GM12878 (cell line): ENCODE results near the gene CREBBP. TPM values are rescaled to one million over a fixed set of nuclear protein-coding genes. Genes with fewer than 3 reads are reported as not detected.

Experiments
- ATAC-seq: fragments of 200-7000 bp; cut with Tn5 transposase; 3 replicates; pipeline ENCODE4 v1.9.1; 2020; ENCODE audit warnings: mild to moderate bottlenecking, moderate library complexity
- BruUV-seq: library from RNA; stranded (reverse); fragments of 400-500 nt; replicated peaks from 2 replicates; lab custom pipeline; 2021; lab: Mats Ljungman, UMichigan
- CTCF ChIA-PET: fragments of 300-600 bp; sonication (Branson Sonifier 250); formaldehyde crosslinking; extraction: SDS; loops from one replicate; lab custom pipeline; 2021; ENCODE audit warnings: inconsistent platforms; lab: Yijun Ruan, JAX
- POLR2A ChIA-PET: fragments of 350-600 bp; formaldehyde crosslinking; extraction: SDS; loops from one replicate; lab custom pipeline; 2021; ENCODE audit warnings: inconsistent platforms; lab: Charles Lee
- RAD21 ChIA-PET: fragments of 300-600 bp; sonication (Branson Sonifier 250); formaldehyde crosslinking; loops from one replicate; lab custom pipeline; 2023; ENCODE audit warnings: antibody characterized with exemption; ENCODE audit not compliant: unreplicated experiment; lab: Charles Lee
- SMC1A ChIA-PET: fragments of 300-600 bp; sonication (Branson Sonifier 250); formaldehyde crosslinking; loops from one replicate; lab custom pipeline; 2023; ENCODE audit not compliant: unreplicated experiment, uncharacterized antibody; lab: Charles Lee
- DNase-seq: peaks from one replicate; pipeline ENCODE4 v3.0.0-alpha.2; 2011; ENCODE audit warnings: low read depth, low spot score
- FAIRE-seq: peaks from 3 replicates; lab custom pipeline; 2011; peaks lifted over from hg19 to GRCh38; lab: Jason Lieb, UNC
- H2AFZ ChIP-seq: 2 replicates; pipeline ENCODE4 v1.6.0; 2011; ENCODE audit warnings: low read depth, low read length, control low read depth; ENCODE audit not compliant: control insufficient read depth
- H3K27ac ChIP-seq: 2 replicates; pipeline ENCODE4 v1.5.1; 2011; ENCODE audit warnings: control low read depth; ENCODE audit not compliant: control insufficient read depth, insufficient read depth
- H3K27me3 ChIP-seq, 2 experiments: replicated peaks in 1 of 2; 2 replicates each; pipeline versions ENCODE4 v1.6.0 to v1.6.1; 2011; ENCODE audit warnings: low read length in 1 of 2; ENCODE audit not compliant: control insufficient read depth in 2 of 2, insufficient read depth in 2 of 2
- H3K36me3 ChIP-seq, 2 experiments: 2 replicates each; pipeline ENCODE4 v1.5.1; 2011; ENCODE audit warnings: low read length in 1 of 2; ENCODE audit not compliant: control insufficient read depth in 2 of 2, insufficient read depth in 2 of 2
- H3K4me1 ChIP-seq: 2 replicates; pipeline ENCODE4 v1.6.1; 2011; ENCODE audit warnings: mild to moderate bottlenecking, low read length, moderate library complexity, mixed read lengths; ENCODE audit not compliant: control insufficient read depth, insufficient read depth
- H3K4me2 ChIP-seq: 2 replicates; pipeline ENCODE4 v1.6.0; 2011; ENCODE audit warnings: control low read depth; ENCODE audit not compliant: control insufficient read depth, insufficient read depth
- H3K4me3 ChIP-seq: fragments of 200-600 bp; sonication (generic); 2 replicates; pipeline ENCODE4 v1.5.1; 2016
- H3K79me2 ChIP-seq: 2 replicates; pipeline ENCODE4 v1.6.0; 2011; ENCODE audit warnings: low read length; ENCODE audit not compliant: control insufficient read depth, insufficient read depth
- H3K9ac ChIP-seq: 2 replicates; pipeline ENCODE4 v1.8.0; 2011; ENCODE audit warnings: low read length, control low read depth, mixed read lengths; ENCODE audit not compliant: control insufficient read depth, insufficient read depth
- H3K9me3 ChIP-seq: replicated peaks from 3 replicates; pipeline ENCODE4 v1.5.1; 2011; ENCODE audit warnings: mild to moderate bottlenecking, low read length; ENCODE audit not compliant: control insufficient read depth, insufficient read depth
- H4K20me1 ChIP-seq: 2 replicates; pipeline ENCODE4 v1.6.0; 2011; ENCODE audit not compliant: control insufficient read depth, insufficient read depth
- ATF7 ChIP-seq: fragments of 450-650 bp; IDR thresholded peaks from 2 replicates; pipeline ENCODE4 v1.6.1; 2016; ENCODE audit warnings: low read depth, mild to moderate bottlenecking
- CHD1 ChIP-seq: IDR thresholded peaks from 2 replicates; pipeline ENCODE4 v1.6.1; 2012; ENCODE audit warnings: low read depth, low read length, improper control_type of control experiment
- CHD2 ChIP-seq: IDR thresholded peaks from 2 replicates; pipeline ENCODE4 v1.6.1; 2011; ENCODE audit warnings: low read depth, low read length, improper control_type of control experiment, borderline replicate concordance
- GABPA ChIP-seq: IDR thresholded peaks from 2 replicates; pipeline ENCODE4 v1.6.1; 2014; ENCODE audit warnings: antibody characterized with exemption, low read depth, mild to moderate bottlenecking, inconsistent platforms
- MEF2A ChIP-seq: IDR thresholded peaks from 2 replicates; pipeline ENCODE4 v1.6.1; 2011; ENCODE audit warnings: low read depth, mild to moderate bottlenecking, low read length, moderate library complexity; ENCODE audit not compliant: insufficient read depth
- NFXL1 ChIP-seq: fragments of 450-650 bp; IDR thresholded peaks from 2 replicates; pipeline ENCODE4 v1.6.1; 2017; ENCODE audit warnings: antibody characterized with exemption, mild to moderate bottlenecking, borderline replicate concordance
- NRF1 ChIP-seq: conservative IDR thresholded peaks from 2 replicates; pipeline ENCODE4 v1.6.1; 2011; ENCODE audit warnings: mild to moderate bottlenecking, low read depth, low read length, improper control_type of control experiment
- ZBED1 ChIP-seq: IDR thresholded peaks from 2 replicates; pipeline ENCODE4 v1.6.1; 2016; ENCODE audit warnings: borderline replicate concordance
- ZNF217 ChIP-seq: fragments of 450-650 bp; IDR thresholded peaks from 2 replicates; pipeline ENCODE4 v1.6.1; 2017; ENCODE audit warnings: antibody characterized with exemption, mild to moderate bottlenecking
- ZNF274 ChIP-seq: IDR thresholded peaks from one replicate; pipeline ENCODE4 v1.8.0; 2011; ENCODE audit not compliant: insufficient read length, insufficient read depth
- WGBS: methylation state at CpG from one replicate; pipeline ENCODE4 v1.1.6; 2016; ENCODE audit warnings: low lambda C conversion rate; ENCODE audit not compliant: insufficient replicate concordance, insufficient coverage; ENCODE audit errors: missing lambda C conversion rate; 5-methylcytosine and 5-hydroxymethylcytosine counted together
- in situ Hi-C: fragments of 300-500 bp; cut with MboI; formaldehyde crosslinking; loops from 9 replicates; pipeline ENCODE4 v1.14.3; 2018; ENCODE audit warnings: mixed read lengths
- intact Hi-C: fragments of 100-400 bp; cut with micrococcal nuclease; formaldehyde crosslinking; loops from one replicate; pipeline ENCODE4 v1.14.2; 2022; ENCODE audit not compliant: unreplicated experiment
- polyA plus RNA-seq, 11 experiments: library from polyadenylated mRNA; depleted of rRNA in 4 of 11; unstranded in 6 of 11; stranded (reverse) in 5 of 11; fragments of >200 nt; fragmentation: Nextera tagmentation in 4 of 11; fragmentation: Illumina TruSeq in 1 of 11; extraction: Ambion mirVana in 4 of 11; extraction: Trizol in 1 of 11; gene quantifications; 1 replicate in 1 of 11; 2 replicates in 10 of 11; pipeline versions ENCODE4 v1.2.1 to v1.2.3, GENCODE V29; 2011 to 2016; ENCODE audit warnings: inconsistent platforms in 2 of 11, missing spikeins in 2 of 11, low read depth in 1 of 11
- total RNA-seq, 4 experiments: library from RNA; depleted of rRNA in 3 of 4; stranded (reverse); fragments of >200 nt in 3 of 4; fragmentation: Illumina TruSeq in 1 of 4; extraction: Trizol in 1 of 4; gene quantifications; 2 replicates each; pipeline versions ENCODE4 v1.2.1 to v1.2.3, GENCODE V29; 2013 to 2021
- TF ChIP-seq, protein P1 (sequence below): fragments of 450-650 bp; IDR thresholded peaks from 2 replicates; pipeline ENCODE4 v1.6.1; 2017; ENCODE audit warnings: low read depth, mild to moderate bottlenecking, moderate library complexity
- TF ChIP-seq, protein P2 (sequence below): fragments of 450-650 bp; IDR thresholded peaks from 2 replicates; pipeline ENCODE4 v1.6.1; 2016; ENCODE audit warnings: mild to moderate bottlenecking

CREBBP gene
- total and polyA plus RNA-seq, 10 of the 15 experiments (the other 5 are each of a cell fraction or from before 2014, with no cell fraction given), result 3.4 to 32.7 (median 7.9) TPM

DNA sequence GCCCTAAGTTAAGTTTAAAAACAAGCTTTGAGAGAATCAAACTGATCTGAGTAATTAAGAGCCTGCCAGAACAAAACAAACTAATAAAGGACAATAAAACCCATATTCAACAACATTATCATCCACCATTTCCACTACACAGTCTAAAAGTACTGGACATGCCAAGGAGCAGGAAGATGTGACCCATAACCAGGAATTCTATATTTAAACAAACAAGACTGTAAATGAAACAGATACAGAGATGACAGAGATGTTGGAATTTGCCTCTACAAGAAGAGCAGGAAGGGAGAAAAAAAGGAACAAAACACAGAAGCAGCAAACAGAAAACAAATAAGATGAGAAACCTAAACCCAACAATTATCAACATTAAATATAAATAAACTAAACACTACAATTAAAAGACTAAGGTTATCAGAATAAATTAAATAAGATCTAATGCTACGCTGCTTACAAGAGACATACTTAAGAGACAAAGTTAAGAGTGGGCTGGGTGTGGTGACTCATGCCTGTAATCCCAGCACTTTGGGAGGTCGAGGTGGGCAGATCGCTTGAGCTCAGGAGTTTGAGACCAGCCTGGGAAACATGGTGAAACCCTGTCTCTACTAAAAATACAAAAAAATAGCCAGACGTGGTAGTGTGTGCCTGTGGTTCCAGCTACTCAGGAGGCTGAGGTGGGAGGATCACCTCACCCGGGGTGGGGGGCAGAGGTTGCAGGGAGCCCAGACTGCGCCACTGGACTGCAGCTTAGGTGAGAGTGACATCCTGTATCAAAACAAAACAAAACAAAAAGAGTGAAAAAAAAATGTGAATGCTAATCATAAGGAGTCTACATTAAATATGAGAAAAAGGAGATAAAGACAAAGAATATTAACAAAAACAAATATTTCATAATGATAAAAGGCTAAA lies 50.6 kb downstream of the CREBBP start (continued):
- TF ChIP-seq, protein P1, sequence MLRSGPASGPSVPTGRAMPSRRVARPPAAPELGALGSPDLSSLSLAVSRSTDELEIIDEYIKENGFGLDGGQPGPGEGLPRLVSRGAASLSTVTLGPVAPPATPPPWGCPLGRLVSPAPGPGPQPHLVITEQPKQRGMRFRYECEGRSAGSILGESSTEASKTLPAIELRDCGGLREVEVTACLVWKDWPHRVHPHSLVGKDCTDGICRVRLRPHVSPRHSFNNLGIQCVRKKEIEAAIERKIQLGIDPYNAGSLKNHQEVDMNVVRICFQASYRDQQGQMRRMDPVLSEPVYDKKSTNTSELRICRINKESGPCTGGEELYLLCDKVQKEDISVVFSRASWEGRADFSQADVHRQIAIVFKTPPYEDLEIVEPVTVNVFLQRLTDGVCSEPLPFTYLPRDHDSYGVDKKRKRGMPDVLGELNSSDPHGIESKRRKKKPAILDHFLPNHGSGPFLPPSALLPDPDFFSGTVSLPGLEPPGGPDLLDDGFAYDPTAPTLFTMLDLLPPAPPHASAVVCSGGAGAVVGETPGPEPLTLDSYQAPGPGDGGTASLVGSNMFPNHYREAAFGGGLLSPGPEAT, result no peak
- TF ChIP-seq ZBED1, result no peak
- TF ChIP-seq, protein P2, sequence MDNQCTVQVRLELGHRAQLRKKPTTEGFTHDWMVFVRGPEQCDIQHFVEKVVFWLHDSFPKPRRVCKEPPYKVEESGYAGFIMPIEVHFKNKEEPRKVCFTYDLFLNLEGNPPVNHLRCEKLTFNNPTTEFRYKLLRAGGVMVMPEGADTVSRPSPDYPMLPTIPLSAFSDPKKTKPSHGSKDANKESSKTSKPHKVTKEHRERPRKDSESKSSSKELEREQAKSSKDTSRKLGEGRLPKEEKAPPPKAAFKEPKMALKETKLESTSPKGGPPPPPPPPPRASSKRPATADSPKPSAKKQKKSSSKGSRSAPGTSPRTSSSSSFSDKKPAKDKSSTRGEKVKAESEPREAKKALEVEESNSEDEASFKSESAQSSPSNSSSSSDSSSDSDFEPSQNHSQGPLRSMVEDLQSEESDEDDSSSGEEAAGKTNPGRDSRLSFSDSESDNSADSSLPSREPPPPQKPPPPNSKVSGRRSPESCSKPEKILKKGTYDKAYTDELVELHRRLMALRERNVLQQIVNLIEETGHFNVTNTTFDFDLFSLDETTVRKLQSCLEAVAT, result no peak
- no peak for TF ChIP-seq NRF1
- TF ChIP-seq NFXL1, result no peak
- no peak for TF ChIP-seq ATF7
- no peak for TF ChIP-seq ZNF274
- TF ChIP-seq CHD1, result no peak
- TF ChIP-seq ZNF217, result no peak
- TF ChIP-seq, all 136 proteins: peak for 0

DNA sequence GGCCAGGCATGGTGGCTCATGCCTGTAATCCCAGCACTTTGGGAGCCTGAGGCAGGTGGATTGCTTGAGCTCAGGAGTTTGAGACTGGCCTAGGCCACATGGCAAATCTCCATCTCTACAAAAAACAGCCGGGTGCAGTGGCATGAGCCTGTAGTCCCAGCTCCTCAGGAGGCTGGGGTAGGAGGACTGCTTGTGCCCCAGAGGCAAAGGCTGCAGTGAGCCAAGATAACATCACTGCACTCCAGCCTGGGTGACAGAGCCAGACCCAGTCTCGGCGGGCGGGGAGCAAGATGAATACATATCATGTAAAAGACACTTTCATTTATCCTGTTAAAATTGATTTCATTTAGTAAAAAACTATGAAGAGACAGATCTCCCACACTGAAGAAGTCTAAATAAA lies 54.6 kb downstream of the CREBBP start:
- H3K79me2 ChIP-seq, result peaks cover 62% of the 10 kb centered on the region
- ATAC-seq, result no peak
- no peaks in the 10 kb centered on the region for H3K27me3 ChIP-seq
- no TSS peak for BruUV-seq
- peaks cover 0 to 1% of the 10 kb centered on the region in 2 experiments; a peak in 3 of 4 replicates for H3K36me3 ChIP-seq
- H2AFZ ChIP-seq, result no peak overlapping the region
- H3K4me2 ChIP-seq, result no peak overlapping the region
- H3K9ac ChIP-seq, result no peak overlapping the region
- no peak for DNase-seq
- no peak for FAIRE-seq
- H3K4me3 ChIP-seq, result no peak overlapping the region
- intact Hi-C loops, result no loop called here
- ChIA-PET RAD21 (no interaction called here), POLR2A (no interaction called here), SMC1A (no interaction called here), CTCF (no interaction called here)
- H3K27ac ChIP-seq, result no peak overlapping the region
- 98% methylated on average over 4 of the region's 4 CpGs for WGBS
- peaks cover 2% of the 10 kb centered on the region; the same call in 1 of the 2 replicates for H4K20me1 ChIP-seq
- no peaks in the 10 kb centered on the region for H3K9me3 ChIP-seq
- no peak for TF ChIP-seq GABPA
- TF ChIP-seq CHD2, result no peak
- TF ChIP-seq MEF2A, result no peak
- H3K4me1 ChIP-seq, result peaks cover 15% of the 10 kb centered on the region
- in situ Hi-C loops, result no loop called here
